ENCODE measurements around the gene IGSF21.

DNA sequence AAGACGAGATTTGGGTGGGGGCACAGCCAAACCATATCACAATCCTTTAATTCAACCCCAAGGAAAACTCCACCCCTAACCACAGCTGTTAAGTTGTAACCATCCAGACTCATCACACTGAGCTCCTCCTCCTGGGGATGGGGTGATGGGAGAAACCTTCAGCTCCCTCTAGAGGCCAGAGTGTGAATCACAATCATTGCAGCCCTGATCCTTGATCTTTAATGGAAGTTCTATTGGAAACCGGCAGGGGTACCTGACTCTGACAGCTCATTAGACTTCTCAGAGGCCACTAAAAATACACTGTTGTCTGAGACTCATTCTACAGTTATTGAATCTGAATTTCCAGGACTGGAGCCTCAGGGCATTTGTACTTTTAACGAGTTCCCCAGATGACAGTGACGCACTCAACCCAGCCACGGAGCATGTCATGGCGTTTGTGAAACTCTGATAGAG lies 127.2 kb downstream of the IGSF21 start:
- TF ChIP-seq, protein P1, sequence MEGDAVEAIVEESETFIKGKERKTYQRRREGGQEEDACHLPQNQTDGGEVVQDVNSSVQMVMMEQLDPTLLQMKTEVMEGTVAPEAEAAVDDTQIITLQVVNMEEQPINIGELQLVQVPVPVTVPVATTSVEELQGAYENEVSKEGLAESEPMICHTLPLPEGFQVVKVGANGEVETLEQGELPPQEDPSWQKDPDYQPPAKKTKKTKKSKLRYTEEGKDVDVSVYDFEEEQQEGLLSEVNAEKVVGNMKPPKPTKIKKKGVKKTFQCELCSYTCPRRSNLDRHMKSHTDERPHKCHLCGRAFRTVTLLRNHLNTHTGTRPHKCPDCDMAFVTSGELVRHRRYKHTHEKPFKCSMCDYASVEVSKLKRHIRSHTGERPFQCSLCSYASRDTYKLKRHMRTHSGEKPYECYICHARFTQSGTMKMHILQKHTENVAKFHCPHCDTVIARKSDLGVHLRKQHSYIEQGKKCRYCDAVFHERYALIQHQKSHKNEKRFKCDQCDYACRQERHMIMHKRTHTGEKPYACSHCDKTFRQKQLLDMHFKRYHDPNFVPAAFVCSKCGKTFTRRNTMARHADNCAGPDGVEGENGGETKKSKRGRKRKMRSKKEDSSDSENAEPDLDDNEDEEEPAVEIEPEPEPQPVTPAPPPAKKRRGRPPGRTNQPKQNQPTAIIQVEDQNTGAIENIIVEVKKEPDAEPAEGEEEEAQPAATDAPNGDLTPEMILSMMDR (IDR thresholded peaks at IDR 0.05) = peak in 4 of 6 experiments; percentile 26 to 45 (median 40)
- TF ChIP-seq POLR2A (IDR thresholded peaks at IDR 0.05) = no peak
